Measurements from ENCODE around the gene MYLK3.

GRCh38 chr16:46729326-46729995 is 18.7 kb downstream of the MYLK3 start:
- TF ChIP-seq POLR2A (IDR thresholded peaks at IDR 0.05; ENCODE audit: low read depth), result no peak
- TF ChIP-seq, protein P1, sequence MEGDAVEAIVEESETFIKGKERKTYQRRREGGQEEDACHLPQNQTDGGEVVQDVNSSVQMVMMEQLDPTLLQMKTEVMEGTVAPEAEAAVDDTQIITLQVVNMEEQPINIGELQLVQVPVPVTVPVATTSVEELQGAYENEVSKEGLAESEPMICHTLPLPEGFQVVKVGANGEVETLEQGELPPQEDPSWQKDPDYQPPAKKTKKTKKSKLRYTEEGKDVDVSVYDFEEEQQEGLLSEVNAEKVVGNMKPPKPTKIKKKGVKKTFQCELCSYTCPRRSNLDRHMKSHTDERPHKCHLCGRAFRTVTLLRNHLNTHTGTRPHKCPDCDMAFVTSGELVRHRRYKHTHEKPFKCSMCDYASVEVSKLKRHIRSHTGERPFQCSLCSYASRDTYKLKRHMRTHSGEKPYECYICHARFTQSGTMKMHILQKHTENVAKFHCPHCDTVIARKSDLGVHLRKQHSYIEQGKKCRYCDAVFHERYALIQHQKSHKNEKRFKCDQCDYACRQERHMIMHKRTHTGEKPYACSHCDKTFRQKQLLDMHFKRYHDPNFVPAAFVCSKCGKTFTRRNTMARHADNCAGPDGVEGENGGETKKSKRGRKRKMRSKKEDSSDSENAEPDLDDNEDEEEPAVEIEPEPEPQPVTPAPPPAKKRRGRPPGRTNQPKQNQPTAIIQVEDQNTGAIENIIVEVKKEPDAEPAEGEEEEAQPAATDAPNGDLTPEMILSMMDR (IDR thresholded peaks at IDR 0.05), result no peak
- TF ChIP-seq POLR2AphosphoS5 (IDR thresholded peaks at IDR 0.05), result no peak
